GM21447 (cell line): Measurements from ENCODE around the gene C17orf67.

Experiments used
- ATAC-seq: cut with Tn5 transposase; IDR thresholded peaks from one replicate; pipeline ENCODE4 v1.9.1; 2021; ENCODE audit not compliant: unreplicated experiment

C17orf67 gene

DNA sequence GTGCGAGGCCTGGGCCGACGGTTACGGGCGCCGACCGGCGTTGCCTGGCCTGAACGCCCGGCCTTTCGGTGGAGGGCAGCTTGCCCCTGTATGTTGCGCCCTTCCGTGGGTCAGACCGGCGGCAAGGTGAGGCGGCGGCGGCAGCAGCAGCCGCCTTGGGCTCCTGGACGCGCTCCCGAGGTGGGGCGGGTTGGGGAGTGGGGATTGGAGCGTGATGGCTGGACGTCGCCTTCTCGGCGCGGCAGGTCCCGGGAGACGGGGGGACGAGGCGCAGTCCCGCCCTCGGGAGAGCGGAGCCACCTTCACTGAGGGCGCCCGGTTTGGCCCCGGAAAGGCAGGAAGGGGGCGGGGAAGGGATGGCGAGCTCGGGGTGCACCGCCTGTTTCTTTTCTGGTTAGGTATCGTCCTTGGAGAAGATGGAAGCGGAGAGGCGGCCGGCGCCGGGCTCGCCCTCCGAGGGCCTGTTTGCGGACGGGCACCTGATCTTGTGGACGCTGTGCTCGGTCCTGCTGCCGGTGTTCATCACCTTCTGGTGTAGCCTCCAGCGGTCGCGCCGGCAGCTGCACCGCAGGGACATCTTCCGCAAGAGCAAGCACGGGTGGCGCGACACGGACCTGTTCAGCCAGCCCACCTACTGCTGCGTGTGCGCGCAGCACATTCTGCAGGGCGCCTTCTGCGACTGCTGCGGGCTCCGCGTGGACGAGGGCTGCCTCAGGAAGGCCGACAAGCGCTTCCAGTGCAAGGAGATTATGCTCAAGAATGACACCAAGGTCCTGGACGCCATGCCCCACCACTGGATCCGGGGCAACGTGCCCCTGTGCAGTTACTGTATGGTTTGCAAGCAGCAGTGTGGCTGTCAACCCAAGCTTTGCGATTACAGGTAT, 902 bp upstream of the C17orf67 start:
- ATAC-seq: peak; percentile 30

DNA sequence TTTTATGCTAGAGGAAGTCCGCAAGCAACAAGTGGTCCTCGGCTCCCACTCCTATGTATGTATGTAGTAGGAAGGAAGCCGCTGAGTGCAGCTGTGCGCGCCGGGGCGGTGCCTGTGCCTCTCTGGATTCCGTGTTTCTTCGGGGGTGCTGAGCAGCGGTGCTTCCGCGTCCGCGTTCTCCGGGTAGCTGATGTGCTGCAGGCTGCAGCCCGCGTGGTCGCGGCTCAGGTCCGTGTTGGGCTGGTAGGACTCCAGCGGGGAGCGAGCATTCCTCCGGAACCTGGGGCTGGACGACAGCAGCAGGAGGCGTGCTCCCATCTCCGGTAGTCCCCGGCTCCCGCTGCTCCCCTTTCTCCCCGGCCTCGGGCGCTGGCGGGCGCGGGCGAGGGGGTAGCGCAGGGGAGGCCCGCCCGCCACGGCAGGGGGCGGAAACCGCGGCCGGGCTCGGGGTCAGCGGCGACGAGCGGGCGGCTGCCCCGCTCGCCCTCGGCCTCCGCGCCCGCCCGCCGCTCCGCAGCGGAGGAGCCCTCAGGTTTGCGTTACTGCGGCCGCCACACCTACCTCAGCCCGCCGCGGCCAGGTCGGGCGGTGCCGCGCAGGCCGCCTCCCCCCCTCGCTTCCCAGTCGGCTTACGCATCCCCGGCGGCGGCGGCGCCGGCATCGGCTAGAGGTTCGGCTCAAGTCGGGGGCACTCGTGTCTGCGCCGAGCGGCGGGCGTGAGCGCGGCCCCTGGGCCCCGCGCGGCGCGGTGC, 487 bp downstream of the C17orf67 start:
- ATAC-seq: peak; percentile 44

DNA sequence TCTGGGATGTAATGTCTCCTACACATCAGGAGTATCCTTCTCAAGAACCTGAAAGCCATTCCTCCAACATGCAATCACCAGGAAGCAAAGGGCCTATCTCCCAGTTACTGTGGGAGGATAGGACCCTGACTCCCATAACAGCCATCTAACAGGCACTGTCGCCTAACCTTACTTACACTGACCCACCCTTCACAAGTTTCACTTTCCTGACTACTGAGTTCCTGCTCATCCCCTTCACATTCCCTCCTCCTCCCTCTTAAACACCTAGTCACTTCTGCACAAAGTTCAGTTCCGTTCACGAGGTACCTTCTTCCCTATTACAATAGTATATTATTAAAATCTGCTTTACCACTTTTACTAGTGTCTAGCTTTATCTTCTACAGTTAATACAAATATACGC, 1.3 kb downstream of the C17orf67 start:
- no peak for ATAC-seq

DNA sequence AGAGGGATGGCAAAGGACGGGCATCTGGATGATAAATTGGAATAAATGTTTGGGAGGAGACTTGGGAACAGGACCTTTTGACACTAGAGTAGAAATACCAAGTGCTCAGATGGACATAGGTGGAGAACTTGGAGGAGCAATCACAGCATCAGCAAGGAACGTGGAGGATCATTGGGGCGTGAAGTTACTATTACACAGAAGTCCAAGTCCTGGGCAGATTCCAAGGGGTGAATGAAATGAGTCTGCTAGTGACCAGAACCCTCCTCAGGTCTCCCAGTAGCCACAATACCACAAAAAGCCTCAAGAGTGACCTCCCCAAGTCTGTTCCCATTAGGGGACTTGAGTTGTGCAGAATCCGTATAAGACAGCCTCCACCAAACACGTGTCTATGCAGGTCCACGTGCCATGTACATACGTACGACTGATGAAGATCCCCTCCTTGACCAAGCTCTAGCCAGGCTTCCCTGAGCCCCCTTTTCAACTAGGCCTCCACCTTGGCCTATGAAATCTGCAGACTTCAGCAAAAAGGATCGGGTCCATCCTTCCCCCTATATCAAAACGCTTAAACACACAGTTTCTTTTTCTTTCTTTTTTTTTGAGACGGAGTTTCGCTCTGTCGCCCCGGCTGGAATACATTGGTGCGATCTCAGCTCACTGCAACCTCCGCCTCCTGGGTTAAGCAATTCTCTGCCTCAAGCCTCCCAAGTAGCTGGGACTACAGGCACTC, 2.2 kb downstream of the C17orf67 start:
- no peak for ATAC-seq

DNA sequence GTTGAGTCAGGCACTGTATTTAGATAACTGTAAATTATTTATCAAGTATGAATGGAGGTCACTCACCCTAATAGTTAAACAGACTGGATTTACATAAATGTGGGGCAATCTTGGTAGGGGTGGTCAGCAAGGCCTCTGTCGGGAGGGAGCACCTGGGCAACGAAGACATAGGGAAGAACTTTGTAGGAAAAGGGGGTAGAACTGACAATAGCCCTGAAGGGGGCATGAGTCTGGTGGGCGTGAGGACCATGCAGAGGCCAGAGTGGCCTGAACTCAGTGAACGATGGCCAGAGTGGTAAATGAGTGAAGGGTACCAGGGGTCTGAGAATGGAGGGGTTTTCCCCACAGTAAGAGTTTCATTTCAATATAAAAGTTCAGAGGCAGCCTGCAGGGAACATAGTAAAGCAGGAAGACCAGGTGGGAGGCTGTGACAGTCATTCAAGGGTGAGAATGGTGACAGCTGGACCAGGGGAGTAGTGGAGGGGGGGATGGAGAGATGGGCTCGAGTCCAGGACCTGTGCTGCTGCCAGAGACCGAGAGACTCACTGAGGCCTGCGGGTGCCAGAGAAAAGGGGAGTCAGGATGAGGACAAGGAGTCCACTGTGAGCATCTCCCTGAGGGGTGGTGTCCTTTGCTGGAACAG, 2.9 kb downstream of the C17orf67 start:
- ATAC-seq: no peak

DNA sequence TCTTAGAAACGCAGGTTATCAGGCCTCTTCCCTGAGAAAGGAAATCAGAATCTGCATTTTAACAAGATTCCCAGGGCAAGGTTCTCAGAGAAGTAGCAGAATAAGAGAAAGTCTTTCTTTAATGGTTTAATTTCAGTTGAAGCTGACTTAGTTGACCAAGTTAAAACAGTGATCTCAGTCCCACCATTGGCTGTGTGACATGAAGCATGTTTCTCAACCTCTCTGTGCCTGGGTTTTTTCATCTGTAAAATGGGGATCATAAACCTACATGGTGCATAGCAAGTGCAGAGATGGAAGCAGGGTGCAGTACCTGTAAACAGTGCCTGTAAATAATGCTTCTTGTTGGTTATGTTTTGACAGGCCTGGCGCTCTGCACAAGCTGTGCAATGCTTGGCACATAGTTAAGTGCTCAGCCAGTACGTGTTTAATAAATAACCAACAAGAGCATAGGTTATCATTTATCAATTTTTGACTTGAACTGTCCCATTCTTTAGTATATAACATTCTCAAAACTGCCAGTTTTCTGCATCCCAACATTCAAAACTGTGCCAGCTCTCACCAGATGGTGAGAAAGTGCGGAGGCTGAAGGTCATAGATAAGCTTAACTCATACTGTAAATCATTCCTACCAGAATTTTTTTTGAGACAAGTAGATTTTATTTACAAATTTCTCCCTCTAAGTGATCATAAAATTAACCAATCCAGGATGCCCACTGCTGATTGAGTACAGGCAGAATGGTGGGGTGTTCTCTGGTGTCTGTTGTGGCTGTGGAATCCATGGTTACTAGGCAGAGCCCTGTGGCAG, 6.9 kb downstream of the C17orf67 start:
- no peak for ATAC-seq

DNA sequence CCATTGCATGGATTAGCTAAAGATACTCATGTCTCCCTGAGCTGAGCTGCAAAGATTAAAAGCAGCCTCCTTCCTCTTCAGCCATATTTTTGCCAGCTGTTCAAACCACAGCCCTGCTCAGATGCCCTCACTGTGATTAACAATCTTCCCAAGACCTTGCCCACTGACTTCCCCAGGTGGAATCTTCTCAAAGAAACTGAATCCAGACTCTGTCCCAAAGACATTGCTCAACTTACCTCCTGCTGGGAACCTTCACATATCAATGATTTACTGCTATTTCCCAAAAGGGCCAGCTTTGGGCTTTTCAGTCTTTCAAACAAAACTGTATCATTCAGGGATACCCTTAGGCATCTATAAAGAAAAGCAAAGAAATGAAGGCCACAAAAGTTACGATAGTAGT, 9.2 kb downstream of the C17orf67 start:
- ATAC-seq: no peak

DNA sequence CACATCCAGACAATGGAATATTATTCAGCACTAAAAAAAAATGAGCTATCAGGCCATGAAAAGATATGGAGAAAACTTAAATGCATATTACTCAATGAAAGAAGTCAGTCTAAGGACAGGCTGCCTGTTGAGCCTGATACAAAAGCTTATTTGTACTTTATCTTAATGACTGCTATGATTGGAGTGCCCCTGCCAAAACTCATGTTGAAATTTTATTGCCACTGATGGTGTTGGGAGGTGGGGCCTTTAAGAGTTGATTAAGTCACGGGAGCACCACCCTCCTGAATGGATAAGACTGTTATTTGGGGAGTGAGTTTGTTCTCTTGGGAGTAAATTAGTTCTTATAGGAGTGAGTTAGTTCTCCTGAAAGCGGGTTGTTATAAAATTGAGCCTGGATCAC, 9.9 kb downstream of the C17orf67 start:
- ATAC-seq: no peak

DNA sequence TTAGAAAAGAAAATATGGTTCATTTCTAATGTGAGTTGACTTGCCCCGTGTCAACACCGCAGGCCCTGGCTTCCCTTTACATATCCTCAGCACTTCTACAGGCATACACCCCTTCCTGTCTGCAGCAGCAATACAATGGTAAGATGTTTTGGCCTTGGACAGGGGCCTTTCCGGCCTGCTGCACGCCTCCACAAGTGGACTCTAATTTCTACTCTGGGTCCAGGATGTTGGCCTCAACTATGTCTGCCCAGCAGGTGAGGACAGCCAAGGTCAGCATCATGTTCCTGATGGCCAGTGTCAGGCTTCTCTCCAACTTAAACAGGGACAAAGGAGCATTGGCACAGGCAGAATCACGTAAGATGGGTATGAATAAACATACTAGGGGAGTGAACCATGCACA, 11.0 kb downstream of the C17orf67 start:
- ATAC-seq: no peak

DNA sequence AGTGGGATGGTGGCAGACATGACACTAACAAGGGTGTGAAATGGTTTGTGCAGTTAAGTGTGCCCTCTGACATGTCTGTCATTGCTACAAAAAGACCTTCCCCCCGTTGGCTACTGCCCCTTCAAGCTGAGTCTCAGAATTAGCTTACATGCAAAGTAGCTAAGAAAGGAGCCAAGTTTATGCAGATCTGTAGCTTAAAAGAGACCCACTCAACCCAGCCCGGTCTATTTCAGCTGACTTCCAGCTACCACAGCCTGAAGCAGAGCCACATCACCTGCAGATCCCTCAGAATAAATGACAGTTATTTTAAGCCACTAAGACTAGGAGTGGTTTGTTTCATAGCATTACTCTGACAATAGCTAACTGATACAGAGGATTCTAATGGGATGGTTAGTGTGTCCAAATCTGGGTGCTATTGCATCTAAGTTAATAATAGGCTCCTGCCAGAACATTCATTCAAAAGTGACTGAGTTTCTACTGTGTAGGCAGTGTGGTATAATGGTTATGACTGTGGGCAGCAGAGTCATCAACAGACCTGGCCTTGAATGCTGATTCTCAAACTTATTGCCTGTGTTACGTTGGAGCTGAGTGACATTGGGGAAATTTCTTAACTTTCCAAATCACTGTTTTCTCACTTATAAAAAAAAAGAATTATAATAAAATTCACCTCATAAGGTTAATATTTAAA, 11.7 kb downstream of the C17orf67 start:
- no peak for ATAC-seq

DNA sequence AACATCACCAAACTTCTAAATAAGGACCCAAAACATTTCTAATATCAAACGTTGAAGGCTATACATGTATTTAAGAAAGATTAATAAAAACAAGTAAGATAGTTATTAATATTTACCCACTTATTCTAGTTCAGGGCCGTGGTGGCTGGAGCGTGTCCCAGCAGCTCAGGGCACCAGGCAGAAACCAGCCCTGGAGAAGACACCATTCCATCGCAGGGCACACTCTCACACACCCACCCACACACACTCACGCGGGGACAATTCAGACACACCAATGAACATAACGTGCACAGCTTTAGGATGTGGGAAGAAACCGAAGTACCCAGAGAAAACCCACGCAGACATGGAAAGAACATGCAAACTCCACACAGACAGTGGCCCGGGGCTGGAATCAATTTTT, 13.5 kb downstream of the C17orf67 start:
- no peak for ATAC-seq

DNA sequence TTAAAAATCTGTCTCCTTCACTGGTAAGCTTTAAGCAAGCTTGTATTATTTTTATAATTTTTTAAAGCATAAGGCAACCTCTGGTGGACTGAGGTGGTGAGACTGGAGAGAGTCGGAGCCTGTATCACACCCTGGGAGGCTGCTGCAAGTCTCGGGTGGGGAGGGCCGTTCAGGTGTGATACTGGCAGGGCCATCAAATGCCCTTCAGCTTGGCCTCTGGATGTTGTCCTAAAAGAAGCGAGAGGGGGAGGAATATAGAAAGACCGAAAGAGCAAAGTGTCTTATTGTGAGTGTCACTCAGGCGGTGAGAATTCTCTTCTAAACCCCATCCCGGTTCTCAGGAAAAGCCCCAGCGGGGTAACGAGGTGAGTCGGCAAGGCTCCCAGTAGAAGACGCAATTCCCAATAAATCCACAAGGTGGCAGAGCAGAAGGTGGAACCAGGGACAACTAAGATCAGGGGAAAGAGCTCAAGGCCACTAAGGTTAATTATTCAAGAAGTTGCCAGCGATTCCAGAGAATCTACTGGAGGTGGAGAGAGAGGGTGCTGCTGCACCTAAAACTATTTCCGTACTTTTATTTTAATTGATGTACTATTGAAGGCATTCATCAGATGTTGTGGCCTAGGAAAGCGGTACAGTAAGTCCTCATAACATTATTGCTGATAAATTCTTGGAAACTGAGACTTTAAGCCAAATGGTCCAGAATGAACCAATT, 14.1 kb downstream of the C17orf67 start:
- ATAC-seq: peak; percentile 75

DNA sequence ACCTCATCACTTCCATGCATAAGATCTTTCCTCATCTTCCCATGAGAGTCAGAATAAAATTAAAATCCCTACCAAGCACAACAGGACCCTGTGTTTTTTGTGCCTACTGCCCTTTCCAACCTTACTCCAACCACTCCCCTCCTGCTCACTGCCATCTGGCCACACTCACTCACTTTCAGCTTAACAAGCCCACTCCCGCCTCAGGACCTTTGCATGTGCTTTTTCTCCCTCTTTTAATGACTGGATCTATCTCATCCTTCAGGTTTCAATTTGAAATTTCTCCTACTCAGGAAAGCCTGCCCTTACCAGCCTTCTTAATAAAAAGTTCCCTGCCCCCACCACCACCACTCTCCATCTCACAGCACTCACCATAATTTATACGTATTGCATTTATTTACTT, 14.7 kb downstream of the C17orf67 start:
- no peak for ATAC-seq

DNA sequence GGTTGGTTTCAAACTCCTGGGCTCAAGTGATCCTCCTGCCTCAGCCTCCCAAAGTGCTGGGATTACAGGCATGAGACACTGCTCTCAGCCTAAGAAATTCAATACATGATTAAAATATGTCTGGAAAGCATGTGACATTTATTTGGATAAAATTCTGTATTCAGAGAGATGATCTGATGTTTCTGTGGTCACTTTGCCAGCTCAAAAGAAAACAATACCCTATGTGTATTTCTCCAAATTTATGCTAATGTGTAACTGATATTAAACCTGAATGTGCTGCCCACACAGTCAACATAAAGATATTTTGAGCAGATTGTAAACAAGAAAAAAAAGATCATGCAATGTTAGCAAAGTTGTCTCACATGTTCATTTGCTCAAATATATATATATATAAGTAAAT, 16.7 kb downstream of the C17orf67 start:
- no peak for ATAC-seq

DNA sequence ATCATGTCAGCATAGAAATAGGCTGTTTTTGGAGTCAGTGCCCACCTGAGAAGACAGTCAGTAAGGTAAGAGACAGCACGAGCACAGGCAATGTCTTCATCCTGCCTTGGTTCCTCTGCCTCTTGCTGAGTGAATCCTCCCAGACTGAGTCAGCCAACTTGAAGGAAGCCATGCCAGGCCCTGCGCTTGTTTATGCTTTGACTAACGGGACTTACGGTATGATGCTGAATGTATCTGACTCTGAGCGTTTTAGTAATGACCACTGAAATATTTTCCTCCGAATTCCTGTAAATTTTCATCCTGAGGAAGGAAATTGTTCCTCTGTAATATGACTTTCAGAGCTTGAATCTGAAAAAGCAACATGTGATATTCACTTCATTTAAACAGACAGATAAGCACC, 18.0 kb downstream of the C17orf67 start:
- ATAC-seq: no peak

DNA sequence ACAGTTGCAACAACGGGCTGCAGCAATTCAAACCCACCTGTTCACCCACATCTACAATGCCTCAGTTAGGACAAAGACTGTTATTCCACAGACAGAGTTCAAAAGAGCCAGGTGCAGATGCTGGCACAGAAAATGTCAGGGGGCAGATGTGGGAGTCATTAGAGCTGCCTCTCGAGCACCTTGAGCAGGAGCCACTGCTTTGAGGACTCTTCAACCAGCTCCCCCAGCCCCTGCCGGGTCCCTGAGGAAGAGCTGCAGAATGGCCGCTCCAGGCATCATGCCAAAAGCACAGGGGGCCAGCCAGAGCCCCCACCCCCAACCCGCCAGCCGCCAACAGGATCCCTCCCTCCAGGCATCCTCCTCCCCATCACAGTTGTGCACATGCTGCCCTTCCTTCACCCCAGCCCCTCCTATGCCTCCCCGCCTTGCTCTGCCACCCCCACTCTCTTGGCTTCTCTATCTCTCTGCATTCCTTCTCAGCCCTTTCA, 20.8 kb downstream of the C17orf67 start:
- no peak for ATAC-seq

DNA sequence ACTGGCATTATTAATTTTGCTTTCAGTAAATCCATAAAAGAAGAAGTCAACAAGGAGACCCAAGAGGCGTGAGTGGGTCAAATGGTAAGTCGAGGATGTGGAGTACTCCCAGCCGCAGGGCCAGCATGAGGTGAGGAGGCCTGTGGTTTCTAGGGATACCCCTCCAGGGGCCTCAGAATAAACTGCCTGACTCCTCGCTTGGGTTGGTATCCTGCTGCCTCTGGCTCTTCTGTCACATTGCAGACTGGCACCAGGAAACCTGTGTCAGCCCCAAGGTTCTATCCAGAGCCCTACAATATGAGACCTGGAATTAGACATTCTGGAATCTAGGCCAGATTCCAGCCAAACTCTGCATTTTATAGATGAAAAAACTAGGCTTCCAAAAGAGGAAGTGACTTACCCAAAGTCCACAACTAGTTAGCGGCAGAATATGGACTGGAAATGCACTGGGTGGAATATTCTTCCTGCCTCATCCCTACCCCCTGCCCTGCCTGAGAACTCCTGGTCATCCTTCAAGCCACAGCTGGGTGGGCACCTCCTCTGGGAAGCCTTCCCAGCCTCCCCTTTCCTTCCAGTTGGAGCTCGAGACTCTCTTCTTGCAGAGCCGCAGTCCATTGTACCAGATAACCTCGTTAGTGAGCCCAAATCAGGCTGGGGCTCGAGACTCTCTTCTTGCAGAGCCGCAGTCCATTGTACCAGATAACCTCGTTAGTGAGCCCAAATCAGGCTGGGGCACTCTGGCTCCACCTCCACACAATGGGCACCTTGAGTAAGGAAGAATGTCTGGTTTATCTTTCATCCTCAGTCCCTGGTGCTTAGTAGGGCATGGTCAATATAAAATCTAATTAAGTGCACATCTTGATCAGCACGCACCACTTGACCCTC, 22.6 kb downstream of the C17orf67 start:
- ATAC-seq: no peak

DNA sequence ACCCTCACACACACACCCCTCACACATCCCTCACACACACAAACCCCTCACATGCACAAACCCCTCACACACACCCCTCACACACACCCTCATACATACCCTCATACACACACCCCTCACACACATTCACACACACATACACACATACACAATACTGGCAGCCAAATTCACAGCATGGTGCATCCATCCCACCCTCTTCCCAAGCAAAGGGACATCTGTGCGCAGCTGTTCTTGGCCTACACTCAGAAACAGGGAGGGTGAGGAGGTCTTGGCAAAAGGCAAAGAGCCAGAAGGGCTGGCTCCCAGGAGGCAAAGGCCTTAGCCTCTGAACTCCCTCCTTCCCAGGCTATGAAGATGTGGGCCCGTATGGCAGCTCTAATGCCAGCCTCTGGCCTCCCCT, 23.4 kb downstream of the C17orf67 start:
- ATAC-seq: no peak
